Epithelial cell of esophagus (primary cell): ENCODE measurements around the gene RARS2.

Experiments
- DNase-seq: peaks from one replicate; pipeline ENCODE4 v3.0.0; 2010; ENCODE audit warnings: low read depth
- H3K4me3 ChIP-seq: 2 replicates; pipeline ENCODE4 v1.5.1; 2011; ENCODE audit warnings: mild to moderate bottlenecking, low read length, control low read depth
- CTCF ChIP-seq: IDR thresholded peaks from 2 replicates; pipeline ENCODE4 v1.5.1; 2011; ENCODE audit warnings: low read depth, mild to moderate bottlenecking, low read length, control low read depth, inconsistent platforms; ENCODE audit not compliant: insufficient read depth; ENCODE audit errors: missing control alignments

Gene RARS2

DNA sequence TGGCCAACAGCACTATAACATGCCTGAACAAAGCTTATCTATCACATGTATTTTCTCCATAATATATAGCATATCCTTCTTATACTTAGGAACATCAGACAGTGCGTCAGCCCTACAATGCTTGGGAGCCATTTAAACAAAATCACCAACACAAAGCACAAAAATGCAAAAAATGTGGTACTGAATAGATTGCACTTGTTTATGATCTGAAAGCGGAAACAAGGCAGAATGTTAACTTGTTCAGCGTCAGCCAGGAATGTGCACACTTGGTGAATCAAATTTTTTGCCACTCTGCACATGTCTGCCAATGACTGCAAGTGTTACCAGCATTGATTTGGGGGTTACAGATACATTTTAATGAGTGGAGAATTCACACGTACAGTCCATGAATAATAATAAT, 102.2 kb downstream of the RARS2 start:
- TF ChIP-seq CTCF: no peak
- DNase-seq: no peak
- H3K4me3 ChIP-seq: no peak overlapping the region

DNA sequence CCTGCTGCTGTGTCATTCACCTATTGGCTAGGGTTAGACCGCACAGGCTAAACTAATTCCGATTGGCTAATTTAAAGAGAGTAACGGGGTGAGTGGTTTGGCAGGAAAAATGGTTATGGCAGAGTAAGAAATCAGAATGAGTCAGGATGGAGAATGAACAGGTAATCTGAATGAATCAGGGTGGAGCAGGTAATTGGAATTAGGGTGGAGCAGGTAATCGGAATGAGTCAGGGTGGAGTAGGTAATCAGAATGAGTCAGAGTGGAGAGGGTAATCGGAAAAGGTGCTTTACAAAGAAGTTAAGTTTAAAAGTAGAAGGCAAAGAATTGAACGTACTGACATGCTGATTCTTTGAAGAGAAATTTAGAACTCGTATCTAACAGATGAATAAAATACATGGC, 105.3 kb downstream of the RARS2 start:
- TF ChIP-seq CTCF: no peak
- peak; percentile 73 for DNase-seq
- no peak overlapping the region for H3K4me3 ChIP-seq

- TF ChIP-seq CTCF: no peak
- no peak overlapping the region for H3K4me3 ChIP-seq
- peak; percentile 46 for DNase-seq
Observed at GRCh38 chr6:87483929-87484328, 105.9 kb downstream of the RARS2 start.

DNA sequence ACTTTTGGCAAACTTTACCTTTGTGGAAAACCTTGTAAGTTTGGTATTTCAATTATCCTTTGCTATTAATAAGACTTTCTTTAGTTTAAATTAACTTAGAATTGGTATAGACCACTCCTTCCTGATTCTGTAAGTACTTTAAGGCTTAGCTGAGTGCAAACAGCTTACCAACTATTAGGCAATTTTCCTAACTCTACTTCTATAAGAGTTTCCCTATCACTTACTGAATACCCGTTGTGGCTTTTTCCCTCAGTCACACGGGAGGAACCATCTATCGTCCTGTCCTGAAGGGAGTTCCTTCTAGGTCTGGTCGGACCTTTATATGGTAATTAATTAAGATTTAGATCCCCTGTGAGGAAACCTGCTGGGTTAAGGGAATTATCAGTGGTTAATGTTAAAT, 107.4 kb downstream of the RARS2 start:
- no peak overlapping the region for H3K4me3 ChIP-seq
- no peak for TF ChIP-seq CTCF
- DNase-seq: no peak

DNA sequence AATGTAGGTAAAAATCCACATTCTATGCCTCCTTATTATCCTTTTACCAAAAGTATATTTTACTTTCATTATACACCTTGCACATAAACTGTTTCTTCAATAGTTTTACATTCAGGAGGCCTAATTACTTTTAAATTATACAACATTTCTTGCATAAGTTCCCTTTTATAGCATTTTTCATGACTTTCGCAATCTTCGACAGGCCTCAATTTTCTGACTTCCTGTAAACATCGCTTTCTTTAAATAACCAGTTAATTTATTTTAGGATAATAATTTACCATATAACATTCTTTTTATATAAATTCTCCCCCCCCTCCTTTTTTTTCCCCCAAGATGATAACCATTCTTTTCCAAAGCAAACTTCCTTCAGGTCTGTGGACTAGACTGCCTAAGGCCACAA, 107.9 kb downstream of the RARS2 start:
- no peak for TF ChIP-seq CTCF
- DNase-seq: no peak

GRCh38 chr6:87473419-87473903, 116.3 kb downstream of the RARS2 start:
- TF ChIP-seq CTCF: no peak
- peak overlapping the region; percentile 78 for H3K4me3 ChIP-seq
- peak; percentile 71 for DNase-seq

More for the DNA sequence above, 107.9 kb downstream of the RARS2 start:
- H3K4me3 ChIP-seq: no peak overlapping the region
